BJ (cell line): Measurements from ENCODE around the gene SMYD3. TPM values are rescaled to one million over a fixed set of nuclear protein-coding genes. Genes with fewer than 3 reads are reported as not detected.

Experiments used
- CTCF ChIA-PET: fragments of 350-600 bp; formaldehyde crosslinking; extraction: SDS; loops from one replicate; lab custom pipeline; 2021; ENCODE audit warnings: antibody characterized with exemption, inconsistent platforms; lab: Yijun Ruan, JAX
- POLR2A ChIA-PET: fragments of 300-600 bp; sonication (Branson Sonifier 250); formaldehyde crosslinking; extraction: SDS; loops from one replicate; lab custom pipeline; 2021; ENCODE audit warnings: antibody characterized with exemption; lab: Charles Lee
- DNase-seq: peaks from one replicate; pipeline ENCODE4 v3.0.0-alpha.2; 2011; ENCODE audit warnings: low read depth
- H3K27me3 ChIP-seq: 2 replicates; pipeline ENCODE4 v1.6.0; 2011; ENCODE audit warnings: low read length; ENCODE audit not compliant: control insufficient read depth, insufficient read depth
- H3K36me3 ChIP-seq: 2 replicates; pipeline ENCODE4 v1.5.1; 2011; ENCODE audit warnings: low read length; ENCODE audit not compliant: control insufficient read depth, insufficient read depth
- H3K4me3 ChIP-seq: 2 replicates; pipeline ENCODE4 v1.5.1; 2011; ENCODE audit warnings: low read depth, mild to moderate bottlenecking, control low read depth, low read length
- CTCF ChIP-seq: IDR thresholded peaks from 2 replicates; pipeline ENCODE4 v1.5.1; 2011; ENCODE audit warnings: low read depth, mild to moderate bottlenecking, control low read depth, inconsistent platforms, low read length, moderate library complexity; ENCODE audit not compliant: insufficient read depth
- polyA plus RNA-seq: library from polyadenylated mRNA; depleted of rRNA; stranded (reverse); fragments of >200 nt; gene quantifications from 2 replicates; pipeline ENCODE4 v1.2.3, GENCODE V29; 2011

The SMYD3 gene
- polyA plus RNA-seq, 1 experiment: 26.1 TPM

GRCh38 chr1:246415028-246415427 is 92.1 kb downstream of the SMYD3 start:
- no peak for TF ChIP-seq CTCF
- H3K27me3 ChIP-seq: no peaks in the 10 kb centered on the region
- H3K36me3 ChIP-seq: no peaks in the 10 kb centered on the region
- no peak for DNase-seq
- H3K4me3 ChIP-seq: no peak overlapping the region
- POLR2A ChIA-PET: no interaction called here
- CTCF ChIA-PET: no interaction called here

GRCh38 chr1:246413430-246413829 is 93.6 kb downstream of the SMYD3 start:
- H3K27me3 ChIP-seq: no peaks in the 10 kb centered on the region
- no peak for TF ChIP-seq CTCF
- H3K36me3 ChIP-seq: no peaks in the 10 kb centered on the region
- DNase-seq: no peak
- H3K4me3 ChIP-seq: no peak overlapping the region
- POLR2A ChIA-PET: no interaction called here
- CTCF ChIA-PET: interaction anchor here (0.6 to 1.2 kb wide), 3 partner anchors 15 to 63 kb away, joined by 3 read pairs; no protein-coding TSS in a partner anchor

GRCh38 chr1:246404078-246404477 is 103.0 kb downstream of the SMYD3 start:
- DNase-seq: no peak
- no peaks in the 10 kb centered on the region for H3K36me3 ChIP-seq
- POLR2A ChIA-PET: no interaction called here
- H3K4me3 ChIP-seq: no peak overlapping the region
- CTCF ChIA-PET: interaction anchor here (1.2 kb wide), 1 partner anchor 9 kb away, joined by 3 read pairs; no protein-coding TSS in a partner anchor
- TF ChIP-seq CTCF: no peak
- no peaks in the 10 kb centered on the region for H3K27me3 ChIP-seq

- no peak for DNase-seq
- Histone ChIP-seq H3K4me3 (no peak overlapping the region), H3K36me3 (no peaks in the 10 kb centered on the region), H3K27me3 (no peaks in the 10 kb centered on the region)
- TF ChIP-seq CTCF: no peak
- ChIA-PET POLR2A (no interaction called here), CTCF (interaction anchor here (1.3 kb wide), 1 partner anchor 15 kb away, joined by 3 read pairs; no protein-coding TSS in a partner anchor)
These were observed 108.8 kb downstream of the SMYD3 start for GRCh38 chr1:246398126-246398813.

DNA sequence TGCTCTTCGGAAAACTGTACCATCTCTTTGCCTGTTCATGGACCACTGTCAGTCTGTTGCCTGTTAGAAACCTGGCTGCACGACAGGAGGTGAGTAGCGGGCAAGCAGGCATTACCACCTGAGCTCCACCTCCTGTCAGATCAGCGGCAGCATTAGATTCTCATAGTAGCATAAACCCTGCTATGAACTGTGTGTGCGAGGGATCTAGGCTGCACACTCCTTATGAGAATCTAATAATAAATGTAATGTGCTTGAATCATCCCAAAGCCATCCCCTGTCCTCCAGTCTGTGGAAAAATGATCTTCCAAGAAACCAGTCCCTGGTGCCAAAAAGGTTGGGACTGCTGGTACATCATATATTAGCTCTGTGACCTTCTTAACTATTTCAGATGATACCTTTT is 110.0 kb downstream of the SMYD3 start:
- CTCF ChIA-PET: interaction anchor here (0.6 to 1.3 kb wide), 2 partner anchors 23 to 54 kb away, joined by 3 to 4 read pairs; no protein-coding TSS in a partner anchor
- POLR2A ChIA-PET: no interaction called here

More for the DNA sequence above, 110.0 kb downstream of the SMYD3 start:
- no peaks in the 10 kb centered on the region for H3K36me3 ChIP-seq
- no peak overlapping the region for H3K4me3 ChIP-seq
- TF ChIP-seq CTCF: no peak
- H3K27me3 ChIP-seq: no peaks in the 10 kb centered on the region
- no peak for DNase-seq
